ENCODE data around the gene GPR107.

DNA sequence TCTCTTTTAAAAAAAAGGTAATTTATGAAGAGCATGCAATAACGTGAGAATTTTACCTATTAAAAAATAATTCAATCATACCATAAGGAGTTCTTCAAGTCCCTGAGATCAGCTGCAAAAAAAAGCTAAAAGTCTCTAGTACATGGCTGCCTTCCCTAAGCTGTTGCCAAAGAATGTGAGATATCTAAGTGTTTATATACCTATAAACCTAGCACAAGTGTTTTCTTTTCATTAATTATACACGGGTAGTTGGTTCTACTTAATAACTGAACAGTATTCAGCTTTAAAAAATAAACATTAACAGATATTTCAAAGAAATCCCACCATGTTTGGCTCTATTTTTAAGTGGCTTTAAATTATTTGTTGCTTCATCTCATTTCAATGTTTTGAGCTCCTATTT, 36.6 kb upstream of the GPR107 start:
- no peak for TF ChIP-seq POLR2A (IDR thresholded peaks at IDR 0.05)
- TF ChIP-seq, protein P1, sequence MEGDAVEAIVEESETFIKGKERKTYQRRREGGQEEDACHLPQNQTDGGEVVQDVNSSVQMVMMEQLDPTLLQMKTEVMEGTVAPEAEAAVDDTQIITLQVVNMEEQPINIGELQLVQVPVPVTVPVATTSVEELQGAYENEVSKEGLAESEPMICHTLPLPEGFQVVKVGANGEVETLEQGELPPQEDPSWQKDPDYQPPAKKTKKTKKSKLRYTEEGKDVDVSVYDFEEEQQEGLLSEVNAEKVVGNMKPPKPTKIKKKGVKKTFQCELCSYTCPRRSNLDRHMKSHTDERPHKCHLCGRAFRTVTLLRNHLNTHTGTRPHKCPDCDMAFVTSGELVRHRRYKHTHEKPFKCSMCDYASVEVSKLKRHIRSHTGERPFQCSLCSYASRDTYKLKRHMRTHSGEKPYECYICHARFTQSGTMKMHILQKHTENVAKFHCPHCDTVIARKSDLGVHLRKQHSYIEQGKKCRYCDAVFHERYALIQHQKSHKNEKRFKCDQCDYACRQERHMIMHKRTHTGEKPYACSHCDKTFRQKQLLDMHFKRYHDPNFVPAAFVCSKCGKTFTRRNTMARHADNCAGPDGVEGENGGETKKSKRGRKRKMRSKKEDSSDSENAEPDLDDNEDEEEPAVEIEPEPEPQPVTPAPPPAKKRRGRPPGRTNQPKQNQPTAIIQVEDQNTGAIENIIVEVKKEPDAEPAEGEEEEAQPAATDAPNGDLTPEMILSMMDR (IDR thresholded peaks at IDR 0.05): no peak
